Measurements from ENCODE around the gene SLC22A14.

SLC22A14 gene

GRCh38 chr3:38254872-38255271 lies 27.2 kb upstream of the SLC22A14 start:
- peaks cover 51% of the 10 kb centered on the region for H3K36me3 ChIP-seq (ENCODE audit: control insufficient read depth, insufficient read depth, low read length)

GRCh38 chr3:38255627-38256026 lies 26.5 kb upstream of the SLC22A14 start:
- H3K27ac ChIP-seq (ENCODE audit: low read depth, low read length): no peak overlapping the region
- no peaks in the 10 kb centered on the region for H3K4me1 ChIP-seq (ENCODE audit: control insufficient read depth, insufficient read depth, low read length)
- H3K4me3 ChIP-seq (ENCODE audit: low read depth, low read length): no peak overlapping the region
- H3K27me3 ChIP-seq (ENCODE audit: control insufficient read depth, insufficient read depth, low read length): no peaks in the 10 kb centered on the region
- no peaks in the 10 kb centered on the region for H3K9me3 ChIP-seq (ENCODE audit: control insufficient read depth, insufficient read depth, low read length)
- H3K9ac ChIP-seq (ENCODE audit: low read depth, low read length): no peak overlapping the region
- H3K36me3 ChIP-seq (ENCODE audit: control insufficient read depth, insufficient read depth, low read length): peaks cover 43% of the 10 kb centered on the region

More at GRCh38 chr3:38254872-38255271, 27.2 kb upstream of the SLC22A14 start:
- H3K27me3 ChIP-seq (ENCODE audit: control insufficient read depth, insufficient read depth, low read length): no peaks in the 10 kb centered on the region
- no peak overlapping the region for H3K4me3 ChIP-seq (ENCODE audit: low read depth, low read length)
- H3K27ac ChIP-seq (ENCODE audit: low read depth, low read length): no peak overlapping the region
- no peaks in the 10 kb centered on the region for H3K9me3 ChIP-seq (ENCODE audit: control insufficient read depth, insufficient read depth, low read length)
- H3K9ac ChIP-seq (ENCODE audit: low read depth, low read length): no peak overlapping the region
- no peaks in the 10 kb centered on the region for H3K4me1 ChIP-seq (ENCODE audit: control insufficient read depth, insufficient read depth, low read length)

GRCh38 chr3:38257583-38257982 lies 24.5 kb upstream of the SLC22A14 start:
- no peak overlapping the region for H3K27ac ChIP-seq (ENCODE audit: low read depth, low read length)
- no peaks in the 10 kb centered on the region for H3K9me3 ChIP-seq (ENCODE audit: control insufficient read depth, insufficient read depth, low read length)
- H3K9ac ChIP-seq (ENCODE audit: low read depth, low read length): no peak overlapping the region
- no peak overlapping the region for H3K4me3 ChIP-seq (ENCODE audit: low read depth, low read length)
- H3K4me1 ChIP-seq (ENCODE audit: control insufficient read depth, insufficient read depth, low read length): no peaks in the 10 kb centered on the region
- peaks cover 28% of the 10 kb centered on the region for H3K36me3 ChIP-seq (ENCODE audit: control insufficient read depth, insufficient read depth, low read length)
- H3K27me3 ChIP-seq (ENCODE audit: control insufficient read depth, insufficient read depth, low read length): no peaks in the 10 kb centered on the region

- Histone ChIP-seq H3K9ac (ENCODE audit: low read depth, low read length) (no peak overlapping the region), H3K9me3 (ENCODE audit: control insufficient read depth, insufficient read depth, low read length) (no peaks in the 10 kb centered on the region), H3K27ac (ENCODE audit: low read depth, low read length) (no peak overlapping the region), H3K36me3 (ENCODE audit: control insufficient read depth, insufficient read depth, low read length) (peaks cover 4% of the 10 kb centered on the region; the same call in 1 of the 2 replicates), H3K4me1 (ENCODE audit: control insufficient read depth, insufficient read depth, low read length) (peaks cover 8% of the 10 kb centered on the region; the same call in 1 of the 2 replicates), H3K27me3 (ENCODE audit: control insufficient read depth, insufficient read depth, low read length) (no peaks in the 10 kb centered on the region), H3K4me3 (ENCODE audit: low read depth, low read length) (no peak overlapping the region)
These were observed 21.6 kb upstream of the SLC22A14 start for GRCh38 chr3:38260474-38260873.

- peak overlapping the region; percentile 0 for H3K27ac ChIP-seq (ENCODE audit: low read depth, low read length)
- H3K9ac ChIP-seq (ENCODE audit: low read depth, low read length): no peak overlapping the region
- H3K9me3 ChIP-seq (ENCODE audit: control insufficient read depth, insufficient read depth, low read length): no peaks in the 10 kb centered on the region
- peaks cover 4% of the 10 kb centered on the region; the same call in 1 of the 2 replicates for H3K36me3 ChIP-seq (ENCODE audit: control insufficient read depth, insufficient read depth, low read length)
- H3K4me3 ChIP-seq (ENCODE audit: low read depth, low read length): no peak overlapping the region
- no peaks in the 10 kb centered on the region for H3K27me3 ChIP-seq (ENCODE audit: control insufficient read depth, insufficient read depth, low read length)
- H3K4me1 ChIP-seq (ENCODE audit: control insufficient read depth, insufficient read depth, low read length): peaks cover 17% of the 10 kb centered on the region
These were observed 17.7 kb upstream of the SLC22A14 start for GRCh38 chr3:38264353-38264771.

- H3K27me3 ChIP-seq (ENCODE audit: control insufficient read depth, insufficient read depth, low read length): no peaks in the 10 kb centered on the region
- H3K9me3 ChIP-seq (ENCODE audit: control insufficient read depth, insufficient read depth, low read length): no peaks in the 10 kb centered on the region
- no peak overlapping the region for H3K27ac ChIP-seq (ENCODE audit: low read depth, low read length)
- H3K4me1 ChIP-seq (ENCODE audit: control insufficient read depth, insufficient read depth, low read length): peaks cover 17% of the 10 kb centered on the region
- H3K4me3 ChIP-seq (ENCODE audit: low read depth, low read length): no peak overlapping the region
- no peak overlapping the region for H3K9ac ChIP-seq (ENCODE audit: low read depth, low read length)
- H3K36me3 ChIP-seq (ENCODE audit: control insufficient read depth, insufficient read depth, low read length): peaks cover 4% of the 10 kb centered on the region; the same call in 1 of the 2 replicates
These were observed 17.3 kb upstream of the SLC22A14 start for GRCh38 chr3:38264779-38265178.

GRCh38 chr3:38265604-38266307 lies 16.3 kb upstream of the SLC22A14 start, which contains the start of gene SLC22A13:
SLC22A13 (plus strand) TSS chr3:38265812; CDS start chr3:38265861, 49 bp downstream.
- peaks cover 4% of the 10 kb centered on the region; the same call in 1 of the 2 replicates for H3K36me3 ChIP-seq (ENCODE audit: control insufficient read depth, insufficient read depth, low read length)
- H3K4me3 ChIP-seq (ENCODE audit: low read depth, low read length): no peak within 1 kb of the TSS
- peaks cover 17% of the 10 kb centered on the region for H3K4me1 ChIP-seq (ENCODE audit: control insufficient read depth, insufficient read depth, low read length)
- H3K27ac ChIP-seq (ENCODE audit: low read depth, low read length): no peak within 1 kb of the TSS
- no peaks in the 10 kb centered on the region for H3K27me3 ChIP-seq (ENCODE audit: control insufficient read depth, insufficient read depth, low read length)
- H3K9me3 ChIP-seq (ENCODE audit: control insufficient read depth, insufficient read depth, low read length): no peaks in the 10 kb centered on the region
- H3K9ac ChIP-seq (ENCODE audit: low read depth, low read length): no peak within 1 kb of the TSS

- Histone ChIP-seq H3K9ac (ENCODE audit: low read depth, low read length) (no peak overlapping the region), H3K27ac (ENCODE audit: low read depth, low read length) (no peak overlapping the region), H3K27me3 (ENCODE audit: control insufficient read depth, insufficient read depth, low read length) (no peaks in the 10 kb centered on the region), H3K9me3 (ENCODE audit: control insufficient read depth, insufficient read depth, low read length) (no peaks in the 10 kb centered on the region), H3K4me1 (ENCODE audit: control insufficient read depth, insufficient read depth, low read length) (peaks cover 17% of the 10 kb centered on the region), H3K4me3 (ENCODE audit: low read depth, low read length) (no peak overlapping the region), H3K36me3 (ENCODE audit: control insufficient read depth, insufficient read depth, low read length) (no peaks in the 10 kb centered on the region)
These were observed 15.3 kb upstream of the SLC22A14 start for GRCh38 chr3:38266810-38267209.

GRCh38 chr3:38267662-38268061 lies 14.4 kb upstream of the SLC22A14 start:
- peaks cover 17% of the 10 kb centered on the region for H3K4me1 ChIP-seq (ENCODE audit: control insufficient read depth, insufficient read depth, low read length)
- H3K27ac ChIP-seq (ENCODE audit: low read depth, low read length): no peak overlapping the region
- no peak overlapping the region for H3K4me3 ChIP-seq (ENCODE audit: low read depth, low read length)
- H3K36me3 ChIP-seq (ENCODE audit: control insufficient read depth, insufficient read depth, low read length): no peaks in the 10 kb centered on the region
- no peak overlapping the region for H3K9ac ChIP-seq (ENCODE audit: low read depth, low read length)
- no peaks in the 10 kb centered on the region for H3K27me3 ChIP-seq (ENCODE audit: control insufficient read depth, insufficient read depth, low read length)
- H3K9me3 ChIP-seq (ENCODE audit: control insufficient read depth, insufficient read depth, low read length): no peaks in the 10 kb centered on the region

GRCh38 chr3:38268087-38268486 lies 14.0 kb upstream of the SLC22A14 start:
- H3K36me3 ChIP-seq (ENCODE audit: control insufficient read depth, insufficient read depth, low read length): no peaks in the 10 kb centered on the region
- peaks cover 17% of the 10 kb centered on the region for H3K4me1 ChIP-seq (ENCODE audit: control insufficient read depth, insufficient read depth, low read length)
- H3K9ac ChIP-seq (ENCODE audit: low read depth, low read length): no peak overlapping the region
- no peak overlapping the region for H3K4me3 ChIP-seq (ENCODE audit: low read depth, low read length)
- H3K9me3 ChIP-seq (ENCODE audit: control insufficient read depth, insufficient read depth, low read length): no peaks in the 10 kb centered on the region
- H3K27ac ChIP-seq (ENCODE audit: low read depth, low read length): no peak overlapping the region
- no peaks in the 10 kb centered on the region for H3K27me3 ChIP-seq (ENCODE audit: control insufficient read depth, insufficient read depth, low read length)

- H3K9me3 ChIP-seq (ENCODE audit: control insufficient read depth, insufficient read depth, low read length): no peaks in the 10 kb centered on the region
- no peak overlapping the region for H3K9ac ChIP-seq (ENCODE audit: low read depth, low read length)
- H3K4me1 ChIP-seq (ENCODE audit: control insufficient read depth, insufficient read depth, low read length): peaks cover 17% of the 10 kb centered on the region
- no peak overlapping the region for H3K4me3 ChIP-seq (ENCODE audit: low read depth, low read length)
- no peaks in the 10 kb centered on the region for H3K27me3 ChIP-seq (ENCODE audit: control insufficient read depth, insufficient read depth, low read length)
- no peak overlapping the region for H3K27ac ChIP-seq (ENCODE audit: low read depth, low read length)
- H3K36me3 ChIP-seq (ENCODE audit: control insufficient read depth, insufficient read depth, low read length): no peaks in the 10 kb centered on the region
These were observed 13.6 kb upstream of the SLC22A14 start for GRCh38 chr3:38268522-38268921.
